ENCODE results near the gene MYOG.

Gene MYOG

GRCh38 chr1:203085528-203086406 is at the start of gene MYOG:
TSS of gene MYOG (minus strand) at chr1:203086012. CDS start at chr1:203085961, 51 bp downstream.
- no peak for DNase-seq

GRCh38 chr1:203133970-203134725 is 48.3 kb upstream of the MYOG start:
- DNase-seq, result no peak

- no peak for DNase-seq
These were observed 45.9 kb upstream of the MYOG start for GRCh38 chr1:203131548-203132200.

GRCh38 chr1:203130358-203130985 is 44.7 kb upstream of the MYOG start:
- no peak for DNase-seq

GRCh38 chr1:203129501-203130231 is 43.9 kb upstream of the MYOG start:
- no peak for DNase-seq

- DNase-seq, result no peak
These were observed 43.1 kb upstream of the MYOG start for GRCh38 chr1:203128716-203129500.

- no peak for DNase-seq
These were observed 42.6 kb upstream of the MYOG start for GRCh38 chr1:203128431-203128715.

GRCh38 chr1:203127666-203128430 is 42.0 kb upstream of the MYOG start, which contains the start of gene ADORA1:
TSS of gene ADORA1 (plus strand) at chr1:203127726. CDS start at chr1:203128842, 1,116 bp downstream.
- DNase-seq, result no peak

GRCh38 chr1:203126866-203127665 is 41.3 kb upstream of the MYOG start:
- DNase-seq, result no peak

GRCh38 chr1:203126151-203126865 is 40.5 kb upstream of the MYOG start:
- no peak for DNase-seq

GRCh38 chr1:203124546-203125317 is 38.9 kb upstream of the MYOG start:
- DNase-seq, result no peak

- no peak for DNase-seq
These were observed 38.2 kb upstream of the MYOG start for GRCh38 chr1:203124011-203124410.

GRCh38 chr1:203122159-203122558 is 36.3 kb upstream of the MYOG start:
- no peak for DNase-seq

- no peak for DNase-seq
These were observed 35.6 kb upstream of the MYOG start for GRCh38 chr1:203121186-203122015.

- DNase-seq, result no peak
These were observed 34.7 kb upstream of the MYOG start for GRCh38 chr1:203120325-203121153.

Data from CD4-positive, alpha-beta T cell treated with Interleukin-1 beta for 1 hour (primary cell).